Muscle of leg (tissue), 11 donors: ENCODE data around the gene PCP2. TPM values are rescaled to one million over a fixed set of nuclear protein-coding genes. Genes with fewer than 3 reads are reported as not detected.
"Not testable (repeated sequence)": the region's sequence is repeated elsewhere in the genome, so short reads cannot be mapped to it uniquely, and the experiment has no call there.

Experiments
- DNase-seq: peaks from one replicate; pipeline ENCODE4 v3.0.0; 2013
- H3K27ac ChIP-seq: one replicate; pipeline ENCODE4 v1.5.1; 2013; ENCODE audit warnings: mild to moderate bottlenecking, low read length, control low read depth
- H3K27me3 ChIP-seq: one replicate; pipeline ENCODE4 v1.6.1; 2013; ENCODE audit warnings: low read length; ENCODE audit not compliant: control insufficient read depth, insufficient read depth
- H3K36me3 ChIP-seq: one replicate; pipeline ENCODE4 v1.6.1; 2013; ENCODE audit warnings: low read length; ENCODE audit not compliant: control insufficient read depth, insufficient read depth
- H3K4me1 ChIP-seq: one replicate; pipeline ENCODE4 v1.6.1; 2013; ENCODE audit warnings: low read length; ENCODE audit not compliant: control insufficient read depth, insufficient read depth
- H3K4me3 ChIP-seq: one replicate; pipeline ENCODE4 v1.5.1; 2013; ENCODE audit warnings: low read length, control low read depth
- H3K9me3 ChIP-seq: replicated peaks from 2 replicates; pipeline ENCODE4 v1.6.1; 2013; ENCODE audit warnings: low read depth, low read length; ENCODE audit not compliant: control insufficient read depth
- WGBS: methylation state at CpG from one replicate; pipeline ENCODE4 v1.1.5; 2013; ENCODE audit warnings: missing lambda C conversion rate; ENCODE audit not compliant: insufficient coverage; 5-methylcytosine and 5-hydroxymethylcytosine counted together
- polyA plus RNA-seq, 8 donors: library from polyadenylated mRNA; unstranded; fragments of 120-200 nt; gene quantifications; one replicate each; pipeline versions ENCODE4 v1.2.1 to v1.2.3, GENCODE V29; 2013; ENCODE audit warnings: inconsistent platforms in 1 of 8, low replicate concordance in 1 of 8; ENCODE audit not compliant: insufficient read length in 8 of 8, insufficient read depth in 1 of 8
- total RNA-seq: library from RNA; stranded (reverse); fragments of 120-200 nt; gene quantifications from one replicate; pipeline ENCODE4 v1.2.4, GENCODE V29; 2013

PCP2 gene
- total and polyA plus RNA-seq, 9 donors = 0.32 TPM; not detected in 8

GRCh38 chr19:7645656-7646425 lies 12.3 kb upstream of the PCP2 start:
- H3K4me3 ChIP-seq = no peak overlapping the region

GRCh38 chr19:7645163-7645562 lies 11.6 kb upstream of the PCP2 start:
- H3K4me1 ChIP-seq = no peaks in the 10 kb centered on the region
- WGBS = 80% methylated on average over 13 of the region's 14 CpGs
- H3K36me3 ChIP-seq = no peaks in the 10 kb centered on the region
- no peak overlapping the region for H3K27ac ChIP-seq
- H3K9me3 ChIP-seq = no peaks in the 10 kb centered on the region
- DNase-seq = no peak
- H3K4me3 ChIP-seq = no peak overlapping the region
- no peaks in the 10 kb centered on the region for H3K27me3 ChIP-seq

More at GRCh38 chr19:7645656-7646425, 12.3 kb upstream of the PCP2 start:
- no peaks in the 10 kb centered on the region for H3K36me3 ChIP-seq
- WGBS = 49% methylated on average over 15 of the region's 20 CpGs
- H3K4me1 ChIP-seq = no peaks in the 10 kb centered on the region
- no peaks in the 10 kb centered on the region for H3K9me3 ChIP-seq
- peaks cover 3% of the 10 kb centered on the region for H3K27me3 ChIP-seq
- DNase-seq = no peak
- no peak overlapping the region for H3K27ac ChIP-seq

- WGBS = 89% methylated on average over 13 of the region's 20 CpGs
- no peaks in the 10 kb centered on the region for H3K27me3 ChIP-seq
- no peaks in the 10 kb centered on the region for H3K9me3 ChIP-seq
- DNase-seq = no peak
- no peaks in the 10 kb centered on the region for H3K36me3 ChIP-seq
- no peaks in the 10 kb centered on the region for H3K4me1 ChIP-seq
- no peak overlapping the region for H3K4me3 ChIP-seq
- H3K27ac ChIP-seq = no peak overlapping the region
Observed at GRCh38 chr19:7644550-7644877, 11.0 kb upstream of the PCP2 start.

- not testable (repeated sequence) for H3K4me3 ChIP-seq, H3K9me3 ChIP-seq, DNase-seq, H3K27ac ChIP-seq, H3K27me3 ChIP-seq, H3K36me3 ChIP-seq, H3K4me1 ChIP-seq
- WGBS = 58% methylated on average over 9 of the region's 10 CpGs
Observed at GRCh38 chr19:7643629-7644549, 10.4 kb upstream of the PCP2 start.

GRCh38 chr19:7643031-7643415 lies 9.5 kb upstream of the PCP2 start:
- 92% methylated on average over 5 of the region's 8 CpGs for WGBS
- Histone ChIP-seq H3K4me3 (no peak overlapping the region), H3K27ac (no peak overlapping the region), H3K4me1 (no peaks in the 10 kb centered on the region), H3K9me3 (no peaks in the 10 kb centered on the region), H3K27me3 (peaks cover under 1% of the 10 kb centered on the region), H3K36me3 (no peaks in the 10 kb centered on the region)
- DNase-seq = no peak

GRCh38 chr19:7642295-7643030 lies 8.9 kb upstream of the PCP2 start:
- 88% methylated on average over 27 of the region's 27 CpGs for WGBS
- H3K27me3 ChIP-seq = peaks cover 6% of the 10 kb centered on the region
- no peak for DNase-seq
- no peaks in the 10 kb centered on the region for H3K9me3 ChIP-seq
- no peak overlapping the region for H3K27ac ChIP-seq
- no peak overlapping the region for H3K4me3 ChIP-seq
- no peaks in the 10 kb centered on the region for H3K36me3 ChIP-seq
- H3K4me1 ChIP-seq = no peaks in the 10 kb centered on the region

GRCh38 chr19:7641290-7642276 lies 8.1 kb upstream of the PCP2 start:
- WGBS = 77% methylated on average over 30 of the region's 43 CpGs
- no peak overlapping the region for H3K27ac ChIP-seq
- H3K27me3 ChIP-seq = peaks cover 13% of the 10 kb centered on the region
- no peak for DNase-seq
- H3K4me1 ChIP-seq = no peaks in the 10 kb centered on the region
- H3K9me3 ChIP-seq = no peaks in the 10 kb centered on the region
- no peak overlapping the region for H3K4me3 ChIP-seq
- no peaks in the 10 kb centered on the region for H3K36me3 ChIP-seq

GRCh38 chr19:7640803-7641202 lies 7.3 kb upstream of the PCP2 start:
- Histone ChIP-seq H3K4me1 (no peaks in the 10 kb centered on the region), H3K36me3 (no peaks in the 10 kb centered on the region), H3K27ac (no peak overlapping the region), H3K4me3 (no peak overlapping the region), H3K9me3 (no peaks in the 10 kb centered on the region), H3K27me3 (peaks cover 21% of the 10 kb centered on the region)
- 86% methylated on average over 4 of the region's 11 CpGs for WGBS
- DNase-seq = no peak

- 94% methylated on average over 13 of the region's 13 CpGs for WGBS
Observed at GRCh38 chr19:7639863-7640348, 6.4 kb upstream of the PCP2 start.

More at GRCh38 chr19:7639863-7640348, 6.4 kb upstream of the PCP2 start:
- Histone ChIP-seq H3K27ac (no peak overlapping the region), H3K9me3 (no peaks in the 10 kb centered on the region), H3K27me3 (peaks cover 27% of the 10 kb centered on the region), H3K4me1 (no peaks in the 10 kb centered on the region), H3K36me3 (no peaks in the 10 kb centered on the region), H3K4me3 (no peak overlapping the region)
- no peak for DNase-seq
